ENCODE results near the gene TXNDC11.

The TXNDC11 gene

GRCh38 chr16:11750056-11750455 lies 7.4 kb upstream of the TXNDC11 start:
- DNase-seq (ENCODE audit: low read depth, low spot score), result no peak

- no peak for DNase-seq (ENCODE audit: low read depth, low spot score)
Measured at GRCh38 chr16:11748404-11749254, 6.0 kb upstream of the TXNDC11 start.

DNA sequence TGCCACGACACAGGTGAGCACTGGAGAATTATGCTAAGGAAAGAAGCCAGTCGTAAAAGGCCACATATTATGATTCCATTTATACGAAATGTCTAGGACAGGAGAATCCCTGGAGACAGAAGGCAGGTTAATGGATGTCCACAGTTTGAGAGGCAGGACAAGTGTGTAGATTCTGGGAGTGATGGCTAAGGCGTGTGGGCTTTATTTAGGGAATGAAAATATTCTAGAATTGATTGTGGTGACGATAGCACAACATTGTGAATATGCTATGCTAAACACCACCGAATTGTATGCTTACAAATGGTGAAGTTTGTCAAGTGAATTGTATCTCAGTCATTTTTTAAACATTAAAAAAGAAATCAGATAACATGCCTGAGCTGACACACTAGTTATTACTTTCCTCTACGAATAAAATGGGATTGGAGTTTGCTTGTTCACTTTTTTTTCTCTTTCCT lies 5.3 kb upstream of the TXNDC11 start:
- DNase-seq (ENCODE audit: low read depth, low spot score), result no peak

DNA sequence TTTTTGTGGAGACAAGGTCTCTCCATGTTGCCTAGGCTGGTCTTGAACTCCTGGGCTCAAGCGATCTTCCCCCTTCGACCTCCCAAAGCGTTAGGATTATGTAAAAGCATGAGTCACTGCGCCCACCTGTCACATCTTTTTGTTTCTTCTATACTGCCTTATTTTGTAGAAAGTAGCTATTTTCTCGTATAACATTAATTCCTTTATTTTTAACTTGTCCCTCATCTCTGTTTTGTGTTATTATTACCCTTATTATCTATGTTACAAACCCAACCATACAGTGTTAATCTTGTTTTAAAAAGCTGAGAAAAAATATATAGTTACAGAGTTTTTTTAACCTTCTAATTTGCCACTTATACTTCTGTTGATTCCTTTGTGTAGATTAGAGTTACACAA lies 1.4 kb upstream of the TXNDC11 start:
- DNase-seq (ENCODE audit: low read depth, low spot score), result no peak

DNA sequence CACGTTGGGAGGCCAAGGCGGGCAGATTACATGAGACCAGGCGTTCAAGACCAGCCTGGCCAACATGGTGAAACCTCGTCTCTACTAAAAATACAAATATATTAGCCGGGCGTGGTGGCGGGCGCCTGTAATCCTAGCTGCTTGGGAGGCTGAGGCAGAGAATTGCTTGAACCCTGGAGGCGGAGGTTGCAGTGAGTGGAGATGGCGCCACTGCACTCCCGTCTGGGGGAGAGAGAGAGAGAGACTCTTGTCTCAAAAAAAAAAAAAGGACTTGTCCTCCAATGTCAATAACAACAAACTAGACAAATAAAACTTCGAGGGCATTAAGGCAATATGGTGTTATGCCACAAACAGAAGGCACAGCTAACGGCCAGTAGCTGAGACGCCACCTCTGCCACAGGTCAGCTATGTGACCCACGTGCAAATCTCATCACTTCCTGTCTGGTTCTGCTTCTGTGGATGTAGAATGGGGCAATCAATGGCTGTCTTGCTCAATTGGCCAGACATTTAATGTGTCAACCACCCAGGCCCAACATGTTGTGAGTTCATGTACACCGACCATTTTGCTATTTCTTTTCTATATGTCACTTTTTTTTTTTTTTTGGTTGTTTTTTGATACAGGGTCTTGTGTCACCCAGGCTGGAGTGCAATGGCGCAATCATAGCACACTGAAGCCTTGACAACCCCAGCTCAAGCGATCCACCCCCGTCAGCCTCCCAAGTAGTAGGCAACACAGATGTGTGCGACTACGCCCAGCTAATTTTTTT lies 834 bp upstream of the TXNDC11 start:
- no peak for DNase-seq (ENCODE audit: low read depth, low spot score)

DNA sequence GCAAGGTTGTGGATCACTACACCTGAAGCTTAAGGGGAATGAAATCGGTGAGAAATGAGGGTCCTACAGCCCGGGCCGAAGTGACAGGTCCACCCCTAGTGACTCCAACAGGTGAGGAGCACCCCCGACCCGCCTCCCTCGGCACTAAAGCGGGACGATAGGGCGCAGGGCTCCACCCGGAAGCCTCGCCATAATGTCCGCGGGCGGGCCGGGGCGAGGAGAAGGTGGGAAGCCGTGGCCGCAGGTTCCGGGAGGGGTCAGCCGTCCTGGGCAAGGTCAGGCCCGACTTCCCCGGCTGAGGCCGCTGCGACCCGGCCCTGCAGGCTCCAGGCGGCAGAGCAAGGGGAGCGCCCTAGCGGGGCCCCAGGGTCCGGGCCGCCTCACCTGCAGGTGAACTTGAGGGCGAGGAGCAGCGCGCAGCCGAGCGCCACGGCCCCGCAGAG lies 543 bp downstream of the TXNDC11 start:
- DNase-seq (ENCODE audit: low read depth, low spot score), result no peak

DNA sequence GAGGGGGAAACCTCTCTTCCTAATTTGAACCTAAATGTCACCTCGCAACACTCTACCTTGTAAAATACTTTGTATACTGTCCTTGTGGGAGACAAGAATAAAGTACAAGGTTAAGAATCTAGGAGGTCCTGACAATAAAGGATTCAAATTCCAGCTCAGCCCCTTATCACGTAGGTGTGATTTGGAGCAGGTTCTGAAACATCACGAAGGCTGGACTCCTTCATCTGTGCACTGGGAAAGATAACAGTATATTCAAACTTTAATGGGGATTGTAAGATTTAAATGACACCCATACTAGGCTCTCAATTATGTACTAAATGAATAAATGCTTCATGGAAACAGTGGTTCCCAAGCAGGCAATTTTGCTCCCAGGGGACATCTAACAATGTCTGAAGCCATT lies 2.1 kb downstream of the TXNDC11 start:
- DNase-seq (ENCODE audit: low read depth, low spot score), result no peak

DNA sequence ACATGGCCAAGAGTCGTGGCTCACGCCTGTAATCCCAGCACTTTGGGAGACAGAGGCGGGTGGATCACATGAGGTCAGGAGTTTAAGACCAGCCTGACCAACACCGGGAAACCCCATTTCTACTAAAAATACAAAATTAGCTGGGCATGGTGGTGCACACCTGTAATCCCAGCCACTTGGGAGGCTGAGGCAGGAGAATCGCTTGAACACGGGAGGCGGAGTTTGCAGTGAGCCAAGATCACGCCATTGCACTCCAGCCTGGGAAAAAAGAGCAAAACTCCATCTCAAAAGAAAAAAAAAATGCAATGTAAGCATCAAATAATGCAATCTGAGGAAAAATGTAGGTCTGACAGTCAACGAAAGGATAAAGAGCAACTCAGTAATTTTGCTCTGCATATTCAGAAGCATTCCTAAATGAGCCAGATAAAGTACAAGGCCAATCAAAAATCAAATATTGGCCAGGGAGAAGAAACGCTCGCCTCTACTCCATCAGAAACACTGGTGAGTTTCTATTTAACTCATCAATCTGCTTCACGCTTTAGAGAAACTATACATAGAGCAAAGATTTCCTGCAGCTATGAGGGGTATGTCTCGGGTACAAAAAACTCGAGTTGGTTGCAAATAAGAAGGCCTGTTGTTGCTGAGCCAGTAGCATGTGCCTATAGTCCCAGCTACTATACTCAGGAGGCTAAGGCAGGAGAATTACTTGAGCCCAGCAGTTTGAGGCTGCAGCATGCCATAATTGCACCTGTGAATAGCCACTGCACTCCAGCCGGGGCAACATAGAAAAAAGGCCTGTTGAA lies 3.7 kb downstream of the TXNDC11 start:
- DNase-seq (ENCODE audit: low read depth, low spot score), result no peak

GRCh38 chr16:11737713-11738112 lies 4.9 kb downstream of the TXNDC11 start:
- DNase-seq (ENCODE audit: low read depth, low spot score), result no peak

DNA sequence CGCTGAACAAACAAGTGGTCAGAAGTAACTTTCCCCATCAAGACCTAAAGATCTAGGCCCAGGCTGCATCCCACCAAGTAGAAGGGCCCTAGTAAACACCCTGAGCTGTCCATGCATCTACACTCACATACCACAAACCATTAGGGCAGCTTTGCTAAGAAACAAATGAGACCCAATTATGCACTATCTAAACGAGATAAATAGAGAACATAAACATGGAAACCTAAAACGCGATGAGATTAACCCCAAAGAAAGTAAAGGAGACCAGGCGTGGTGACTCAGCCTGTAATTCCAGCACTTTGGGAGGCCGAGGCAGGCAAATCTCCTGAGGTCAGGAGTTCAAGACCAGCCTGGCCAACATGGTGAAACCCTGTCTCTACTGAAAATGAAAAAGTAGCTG lies 5.8 kb downstream of the TXNDC11 start:
- DNase-seq (ENCODE audit: low read depth, low spot score), result no peak

DNA sequence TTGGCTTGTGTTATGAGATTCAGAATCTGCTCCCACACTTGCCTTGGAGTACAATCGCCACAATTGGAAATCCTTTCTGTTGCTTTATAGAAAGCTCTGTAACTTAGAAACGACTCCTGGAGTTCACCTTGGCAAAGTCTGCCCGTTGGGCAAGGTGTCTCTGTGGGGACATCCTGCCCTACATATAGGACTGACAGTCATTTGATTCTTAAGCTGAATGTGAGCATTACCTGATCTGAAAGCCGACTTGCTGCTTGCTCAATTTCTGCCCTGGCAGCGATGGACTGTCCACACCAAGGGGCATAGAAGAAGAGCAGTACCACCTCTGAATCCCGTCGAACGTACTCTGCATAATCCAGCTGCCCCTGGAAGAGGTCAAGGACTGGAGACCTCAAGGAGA lies 6.9 kb downstream of the TXNDC11 start:
- DNase-seq (ENCODE audit: low read depth, low spot score), result no peak

DNA sequence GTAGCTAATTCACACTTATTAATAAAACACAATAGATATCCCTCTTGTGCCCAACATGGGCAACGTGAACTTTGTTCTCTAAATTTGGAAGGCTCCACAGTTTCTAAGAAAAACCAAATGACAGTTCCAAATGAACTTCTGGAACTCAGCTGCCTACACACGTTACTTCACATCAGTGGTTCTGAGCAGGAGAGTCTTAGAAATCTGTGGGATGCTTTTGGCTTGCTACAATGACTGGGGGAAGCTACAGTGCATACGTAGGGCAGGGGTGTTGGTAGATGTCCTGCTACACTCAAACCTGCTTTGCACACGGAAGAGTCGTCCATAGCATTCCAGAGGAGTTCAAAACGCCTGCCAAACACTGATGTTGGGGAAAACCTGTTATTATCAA lies 8.0 kb downstream of the TXNDC11 start:
- DNase-seq (ENCODE audit: low read depth, low spot score), result no peak

- DNase-seq (ENCODE audit: low read depth, low spot score), result peak; percentile 29
Measured at GRCh38 chr16:11734025-11734652, 8.5 kb downstream of the TXNDC11 start.

GRCh38 chr16:11731222-11731621 lies 11.4 kb downstream of the TXNDC11 start:
- no peak for DNase-seq (ENCODE audit: low read depth, low spot score)

DNA sequence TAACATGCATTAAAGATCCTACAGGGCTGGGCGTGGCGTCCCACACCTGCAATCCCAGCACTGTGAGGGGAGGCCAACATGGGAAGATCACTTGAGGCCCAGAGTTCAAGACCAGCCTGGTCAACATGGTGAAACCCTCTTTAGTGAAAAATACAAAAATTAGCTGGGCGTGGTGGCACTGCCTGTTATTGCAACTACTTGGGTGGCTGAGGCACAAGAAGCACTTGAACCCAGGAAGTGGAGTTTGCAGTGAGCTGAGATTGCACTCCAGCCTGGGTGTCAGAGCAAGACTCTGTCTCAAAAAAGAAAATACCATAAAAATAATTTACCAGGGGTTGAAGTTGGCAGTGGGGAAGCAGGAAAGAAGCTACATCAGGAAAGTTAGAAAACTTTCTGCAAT lies 12.9 kb downstream of the TXNDC11 start:
- DNase-seq (ENCODE audit: low read depth, low spot score), result no peak

GRCh38 chr16:11727796-11728543 lies 14.7 kb downstream of the TXNDC11 start:
- no peak for DNase-seq (ENCODE audit: low read depth, low spot score)

- DNase-seq (ENCODE audit: low read depth, low spot score), result no peak
Measured at GRCh38 chr16:11726008-11726407, 16.6 kb downstream of the TXNDC11 start.

- no peak for DNase-seq (ENCODE audit: low read depth, low spot score)
Measured at GRCh38 chr16:11725457-11725856, 17.2 kb downstream of the TXNDC11 start.

- DNase-seq (ENCODE audit: low read depth, low spot score), result no peak
Measured at GRCh38 chr16:11722468-11722808, 20.2 kb downstream of the TXNDC11 start.

DNA sequence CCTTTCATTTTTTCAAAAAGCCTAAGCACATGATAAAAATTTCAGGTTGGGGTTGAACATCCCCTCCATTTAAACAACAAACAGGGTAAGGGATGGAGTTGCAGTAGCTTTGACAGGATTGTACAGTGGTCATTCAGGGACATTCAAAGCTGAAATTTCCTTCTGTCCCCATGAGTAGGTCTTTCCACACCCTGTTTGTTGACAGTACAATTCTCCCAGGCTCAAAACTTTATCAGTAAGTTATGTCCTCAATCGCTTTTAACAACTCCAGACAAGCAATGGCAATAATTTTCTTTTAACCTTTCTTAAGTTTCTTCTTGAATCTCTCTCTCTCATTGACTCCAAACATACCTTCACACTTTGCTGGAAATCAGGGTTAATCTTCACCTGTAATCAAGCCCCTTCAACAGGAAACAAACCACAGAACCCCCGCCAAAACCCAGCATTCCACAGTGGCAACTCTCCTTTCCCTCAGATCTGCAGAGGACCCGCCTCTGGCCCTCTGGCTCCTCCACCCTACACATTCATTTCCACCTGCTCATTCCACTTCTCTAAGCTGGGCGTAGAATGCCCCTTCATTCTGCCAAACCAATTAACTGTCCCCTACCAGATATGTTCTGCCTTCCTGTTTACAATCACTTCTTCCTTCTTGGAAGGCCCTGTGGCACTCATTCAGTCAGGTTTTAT lies 20.7 kb downstream of the TXNDC11 start:
- DNase-seq (ENCODE audit: low read depth, low spot score), result no peak

Data from astrocyte of the hippocampus (primary cell).